K562 (cell line): ENCODE results near the gene RERE. TPM values are rescaled to one million over a fixed set of nuclear protein-coding genes. Genes with fewer than 3 reads are reported as not detected.
A peak's percentile ranks its signal among the peaks of the same experiment; 100 is the strongest.

Experiments used
- ATAC-seq: fragments of 200-7000 bp; cut with Tn5 transposase; 3 replicates; pipeline ENCODE4 v1.9.1; 2020; ENCODE audit warnings: moderate library complexity
- BruUV-seq: library from RNA; stranded (reverse); fragments of 400-500 nt; replicated peaks from 2 replicates; lab custom pipeline; 2021; lab: Mats Ljungman, UMichigan
- CTCF ChIA-PET: fragments of 300-600 bp; formaldehyde crosslinking; extraction: SDS; loops from one replicate; lab custom pipeline; 2021; ENCODE audit warnings: low intra/inter-chr PET ratio; lab: Yijun Ruan, JAX
- POLR2A ChIA-PET: fragments of 300-600, 350-650 bp; sonication (Branson Sonifier 250); formaldehyde crosslinking; extraction: SDS; loops from one replicate; lab custom pipeline; 2021; ENCODE audit warnings: antibody characterized with exemption, inconsistent platforms; lab: Yijun Ruan, JAX
- DNase-seq, 4 experiments: peaks; one replicate each; pipeline versions ENCODE4 v3.0.0 to v3.0.0-alpha.2; 2011 to 2018; ENCODE audit warnings: low spot score in 3 of 4, mixed read lengths in 3 of 4; ENCODE audit errors: extremely low read depth in 1 of 4
- FAIRE-seq: peaks from 2 replicates; lab custom pipeline; 2011; peaks lifted over from hg19 to GRCh38; lab: Jason Lieb, UNC
- H2AFZ ChIP-seq: 2 replicates; pipeline ENCODE4 v1.6.0; 2011; ENCODE audit warnings: low read depth, low read length, control low read depth, inconsistent platforms
- H3K27ac ChIP-seq: fragments of 200-600 bp; 3 replicates; pipeline ENCODE4 v1.8.0; 2011; ENCODE audit warnings: low read depth, mild to moderate bottlenecking, control low read depth, inconsistent platforms, low read length, moderate library complexity, mixed read lengths; ENCODE audit errors: extremely low read depth
- H3K27me3 ChIP-seq, 2 experiments: fragments of 300-600 bp in 1 of 2; 2 replicates in 1 of 2; 3 replicates in 1 of 2; pipeline versions ENCODE4 v1.6.0 to v1.8.0; 2011; ENCODE audit warnings: inconsistent platforms in 2 of 2, low read length in 2 of 2, mild to moderate bottlenecking in 1 of 2, mixed read lengths in 1 of 2, moderate library complexity in 1 of 2; ENCODE audit not compliant: control insufficient read depth in 2 of 2, insufficient read depth in 2 of 2
- H3K36me3 ChIP-seq: fragments of 300-600 bp; 3 replicates; pipeline ENCODE4 v1.8.0; 2011; ENCODE audit warnings: mild to moderate bottlenecking, low read length, inconsistent platforms; ENCODE audit not compliant: control insufficient read depth, insufficient read depth
- H3K4me1 ChIP-seq, 2 experiments: fragments of 200-600 bp in 1 of 2; replicated peaks in 1 of 2; 2 replicates in 1 of 2; 3 replicates in 1 of 2; pipeline versions ENCODE4 v1.5.1 to v1.8.0; 2011; ENCODE audit warnings: inconsistent platforms in 2 of 2, low read length in 2 of 2, mild to moderate bottlenecking in 1 of 2, mixed read lengths in 1 of 2, moderate library complexity in 1 of 2; ENCODE audit not compliant: control insufficient read depth in 2 of 2, insufficient read depth in 2 of 2
- H3K4me2 ChIP-seq: 2 replicates; pipeline ENCODE4 v1.6.1; 2011; ENCODE audit warnings: low read length, control low read depth, inconsistent platforms, mixed read lengths; ENCODE audit not compliant: insufficient read depth
- H3K4me3 ChIP-seq: fragments of 200-600 bp; sonication (generic), shearing (Covaris generic); 2 replicates; pipeline ENCODE4 v1.5.1; 2016; ENCODE audit warnings: control low read depth, inconsistent platforms
- H3K79me2 ChIP-seq: fragments of 200-600 bp; 3 replicates; pipeline ENCODE4 v1.8.0; 2011; ENCODE audit warnings: low read length, inconsistent platforms; ENCODE audit not compliant: control insufficient read depth, insufficient read depth
- H3K9ac ChIP-seq, 2 experiments: 2 replicates each; pipeline versions ENCODE4 v1.6.0 to v1.6.1; 2011; ENCODE audit warnings: low read depth in 2 of 2, low read length in 2 of 2, control low read depth in 1 of 2, inconsistent platforms in 1 of 2, mild to moderate bottlenecking in 1 of 2, mixed read lengths in 1 of 2; ENCODE audit not compliant: insufficient read depth in 1 of 2
- H3K9me1 ChIP-seq: one replicate; pipeline ENCODE4 v1.6.0; 2011; ENCODE audit warnings: inconsistent platforms, mild to moderate bottlenecking, low read length, moderate library complexity; ENCODE audit not compliant: control insufficient read depth, insufficient read depth
- H3K9me3 ChIP-seq: replicated peaks from 2 replicates; pipeline ENCODE4 v1.5.1; 2011; ENCODE audit warnings: low read depth, low read length, inconsistent platforms; ENCODE audit not compliant: control insufficient read depth, insufficient read depth
- H4K20me1 ChIP-seq: replicated peaks from 2 replicates; pipeline ENCODE4 v1.6.1; 2011; ENCODE audit warnings: low read length, inconsistent platforms, mixed read lengths; ENCODE audit not compliant: control insufficient read depth, insufficient read depth
- BDP1 ChIP-seq: IDR thresholded peaks from 3 replicates; pipeline ENCODE4 v1.6.1; 2011; ENCODE audit not compliant: insufficient read length, insufficient read depth
- CXXC5 ChIP-seq: fragments of 250-450 bp; sonication (Bioruptor Pico); IDR thresholded peaks from 2 replicates; pipeline ENCODE4 v1.8.0; 2022; ENCODE audit warnings: inconsistent platforms, mild to moderate bottlenecking, moderate library complexity
- DPF2 ChIP-seq: fragments of 450-650 bp; IDR thresholded peaks from 2 replicates; pipeline ENCODE4 v1.6.1; 2016
- EP300 ChIP-seq: IDR thresholded peaks from 2 replicates; pipeline ENCODE4 v1.6.1; 2012; ENCODE audit warnings: low read length, improper control_type of control experiment
- ETS2 ChIP-seq: IDR thresholded peaks from 2 replicates; pipeline ENCODE4 v1.6.1; 2016; ENCODE audit warnings: borderline replicate concordance, missing genetic modification characterization, mild to moderate bottlenecking, moderate library complexity, missing compliant biosample characterization; ENCODE audit not compliant: poor library complexity, severe bottlenecking
- FOXJ2 ChIP-seq: fragments of 200-800 bp; sonication (Bioruptor generic); IDR thresholded peaks from 2 replicates; pipeline ENCODE4 v1.6.1; 2016; ENCODE audit warnings: missing genetic modification characterization, missing compliant biosample characterization
- GATAD2B ChIP-seq: fragments of 450-650 bp; IDR thresholded peaks from 2 replicates; pipeline ENCODE4 v1.6.1; 2017; ENCODE audit warnings: mild to moderate bottlenecking, borderline replicate concordance
- ILK ChIP-seq: fragments of 450-650 bp; IDR thresholded peaks from 2 replicates; pipeline ENCODE4 v1.6.1; 2016; ENCODE audit warnings: missing genetic modification characterization, low read depth, mild to moderate bottlenecking, missing compliant biosample characterization, moderate library complexity, borderline replicate concordance
- MEF2D ChIP-seq: conservative IDR thresholded peaks from 2 replicates; pipeline ENCODE4 v1.6.1; 2016; ENCODE audit warnings: low read depth, missing genetic modification characterization, missing compliant biosample characterization
- MEIS2 ChIP-seq: fragments of 450-650 bp; IDR thresholded peaks from 2 replicates; pipeline ENCODE4 v1.6.1; 2014; ENCODE audit warnings: mild to moderate bottlenecking; ENCODE audit not compliant: partially characterized antibody
- NRF1 ChIP-seq, 2 experiments: fragments of 450-650 bp; IDR thresholded peaks in 1 of 2; conservative IDR thresholded peaks in 1 of 2; 2 replicates each; pipeline ENCODE4 v1.6.1; 2014; ENCODE audit warnings: mild to moderate bottlenecking in 2 of 2
- TAF1 ChIP-seq: IDR thresholded peaks from 2 replicates; pipeline ENCODE4 v1.6.1; 2011; ENCODE audit warnings: mild to moderate bottlenecking, low read length, moderate library complexity; ENCODE audit not compliant: insufficient read depth, control insufficient read depth, severe bottlenecking; ENCODE audit errors: extremely low read depth
- ZNF134 ChIP-seq: fragments of 250-450 bp; sonication (Bioruptor Pico); conservative IDR thresholded peaks from 2 replicates; pipeline ENCODE4 v1.4.0; 2020
- ZNF408 ChIP-seq: fragments of 250-450 bp; sonication (Bioruptor Pico); IDR thresholded peaks from 2 replicates; pipeline ENCODE4 v1.4.0; 2020; ENCODE audit warnings: low read depth, mild to moderate bottlenecking, moderate library complexity
- ZNF830 ChIP-seq: fragments of 250-450 bp; sonication (Bioruptor Pico); IDR thresholded peaks from 2 replicates; pipeline ENCODE4 v1.5.0; 2021; ENCODE audit warnings: mild to moderate bottlenecking
- WGBS: fragments of 100-300 bp; shearing (Covaris generic); methylation state at CpG from one replicate; pipeline ENCODE4 v1.1.6; 2016; ENCODE audit warnings: low coverage, mixed read lengths; ENCODE audit not compliant: insufficient coverage; ENCODE audit errors: missing lambda C conversion rate; 5-methylcytosine and 5-hydroxymethylcytosine counted together
- in situ Hi-C: fragments of 300-500 bp; cut with MboI; formaldehyde crosslinking; loops from 4 replicates; pipeline ENCODE4 v1.15.0; 2018; ENCODE audit warnings: inconsistent platforms, mixed read lengths
- intact Hi-C: fragments of 100-400 bp; cut with micrococcal nuclease; formaldehyde crosslinking; loops from 2 replicates; pipeline ENCODE4 v1.14.2; 2022
- polyA plus RNA-seq, 8 experiments: library from polyadenylated mRNA; depleted of rRNA in 4 of 8; stranded (reverse) in 5 of 8; unstranded in 3 of 8; fragments of >200 nt; fragmentation: Nextera tagmentation in 2 of 8; fragmentation: Illumina TruSeq in 1 of 8; extraction: Ambion mirVana in 2 of 8; extraction: Trizol in 1 of 8; gene quantifications; 2 replicates each; pipeline versions ENCODE4 v1.2.1 to v1.2.3, GENCODE V29; 2011 to 2014; ENCODE audit warnings: inconsistent platforms in 1 of 8, missing spikeins in 1 of 8
- total RNA-seq, 7 experiments: library from RNA; depleted of rRNA in 6 of 7; stranded (reverse); fragments of >200 nt in 6 of 7; fragmentation: Illumina TruSeq in 2 of 7; extraction: Trizol in 2 of 7; gene quantifications; 2 replicates each; pipeline versions ENCODE4 v1.2.1 to v1.2.3, GENCODE V29; 2011 to 2021; ENCODE audit warnings: low replicate concordance in 1 of 7
- TF ChIP-seq, protein P1 (sequence below), 2 experiments: IDR thresholded peaks in 1 of 2; conservative IDR thresholded peaks in 1 of 2; 2 replicates each; pipeline ENCODE4 v1.6.1; 2016; ENCODE audit warnings: low read depth in 2 of 2, mild to moderate bottlenecking in 1 of 2, missing compliant biosample characterization in 1 of 2, missing genetic modification characterization in 1 of 2, moderate library complexity in 1 of 2
- TF ChIP-seq, protein P2 (sequence below): fragments of 450-650 bp; IDR thresholded peaks from 2 replicates; pipeline ENCODE4 v1.6.1; 2018; ENCODE audit warnings: mild to moderate bottlenecking, low read depth; ENCODE audit not compliant: partially characterized antibody

Gene RERE
- total and polyA plus RNA-seq, 9 of the 15 experiments (the other 6 are each of a cell fraction or from before 2014, with no cell fraction given): 3.0 to 51.5 (median 13.4) TPM

DNA sequence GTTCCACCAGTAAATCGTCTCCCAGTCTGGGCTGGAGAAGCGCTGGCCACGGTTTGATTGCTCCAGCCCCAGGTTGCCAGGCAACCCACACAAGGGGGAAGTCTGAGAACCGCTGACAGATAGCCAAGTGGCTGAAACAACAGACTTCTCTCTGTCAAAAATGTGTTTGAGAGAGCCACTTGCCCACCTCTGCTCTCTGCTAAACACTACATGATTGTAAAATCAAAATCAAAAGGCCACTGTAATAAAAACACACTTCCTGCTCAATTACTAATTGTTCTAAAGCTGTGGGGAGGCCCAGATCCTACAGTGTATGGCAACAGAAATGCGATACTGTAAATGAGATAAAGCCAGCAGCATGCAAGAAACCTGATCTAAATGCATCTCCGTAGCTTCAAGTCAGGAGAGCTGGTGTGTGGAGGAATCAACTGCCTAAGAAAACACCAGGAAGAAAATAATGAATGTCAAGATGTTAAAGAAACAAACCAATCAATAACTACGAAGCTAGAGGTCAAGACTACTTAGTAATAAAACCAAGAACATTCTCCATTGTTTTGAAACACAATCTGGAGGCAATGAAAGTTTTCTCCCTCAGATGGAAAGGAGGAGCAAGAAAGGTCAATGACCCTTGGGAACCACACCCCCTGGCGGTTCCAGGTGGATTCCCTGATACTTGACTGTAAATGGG lies 378.3 kb downstream of the RERE start:
- in situ Hi-C loops (no loop called here), intact Hi-C loops (loop anchor here (1.0 kb wide), 1 partner anchor 30 kb away; no protein-coding TSS in a partner anchor)
- Histone ChIP-seq H3K9ac (peak overlapping the region in 1 of 2 experiments; percentile 17; a peak in 1 of 4 replicates), H3K79me2 (no peaks in the 10 kb centered on the region), H3K36me3 (no peaks in the 10 kb centered on the region), H3K27ac (peak overlapping the region; percentile 2; the same call in 1 of the 3 replicates), H3K27me3 (no peaks in the 10 kb centered on the region), H3K9me3 (no peaks in the 10 kb centered on the region), H3K4me1 (peaks cover 0 to 14% of the 10 kb centered on the region in 2 experiments; a peak in 4 of 5 replicates), H3K4me3 (no peak overlapping the region), H2AFZ (no peak overlapping the region), H3K9me1 (no peaks in the 10 kb centered on the region), H4K20me1 (0 out of 2 replicates have a peak, but pooled peaks cover 8% of the 10 kb centered on the region), H3K4me2 (peak overlapping the region; percentile 48)
- ChIA-PET CTCF (no interaction called here), POLR2A (interaction anchor here (0.7 to 1.6 kb wide), 3 partner anchors 9 to 17 kb away, joined by 3 to 7 read pairs (median 6); no protein-coding TSS in a partner anchor)
- FAIRE-seq (peak; percentile 74), ATAC-seq (peak; percentile 93), DNase-seq (peak; percentile 72 to 82 (median 76))
- BruUV-seq: no TSS peak
- whole genome bisulfite sequencing: 9% methylated on average over 8 of the region's 8 CpGs
- no peak for TF ChIP-seq ETS2
- TF ChIP-seq NRF1 (conservative IDR thresholded peaks at IDR 0.05 in 1 of 2, IDR thresholded peaks at IDR 0.05 in 1 of 2): peak; percentile 9 to 28; a peak in 1 of 4 replicates
- TF ChIP-seq ILK (tag): no peak
- no peak for TF ChIP-seq GATAD2B
- TF ChIP-seq EP300: no peak
- TF ChIP-seq, protein P1, sequence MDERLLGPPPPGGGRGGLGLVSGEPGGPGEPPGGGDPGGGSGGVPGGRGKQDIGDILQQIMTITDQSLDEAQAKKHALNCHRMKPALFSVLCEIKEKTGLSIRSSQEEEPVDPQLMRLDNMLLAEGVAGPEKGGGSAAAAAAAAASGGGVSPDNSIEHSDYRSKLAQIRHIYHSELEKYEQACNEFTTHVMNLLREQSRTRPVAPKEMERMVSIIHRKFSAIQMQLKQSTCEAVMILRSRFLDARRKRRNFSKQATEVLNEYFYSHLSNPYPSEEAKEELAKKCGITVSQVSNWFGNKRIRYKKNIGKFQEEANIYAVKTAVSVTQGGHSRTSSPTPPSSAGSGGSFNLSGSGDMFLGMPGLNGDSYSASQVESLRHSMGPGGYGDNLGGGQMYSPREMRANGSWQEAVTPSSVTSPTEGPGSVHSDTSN (CRISPR knock-in tag; IDR thresholded peaks at IDR 0.05; ENCODE audit: low read depth): no peak
- TF ChIP-seq, protein P1 (tag; conservative IDR thresholded peaks at IDR 0.05; ENCODE audit: low read depth): peak; percentile 75
- no peak for TF ChIP-seq ZNF830 (CRISPR knock-in tag)
- peak; percentile 50; the same call in 1 of the 2 replicates for TF ChIP-seq DPF2
- TF ChIP-seq, protein P2, sequence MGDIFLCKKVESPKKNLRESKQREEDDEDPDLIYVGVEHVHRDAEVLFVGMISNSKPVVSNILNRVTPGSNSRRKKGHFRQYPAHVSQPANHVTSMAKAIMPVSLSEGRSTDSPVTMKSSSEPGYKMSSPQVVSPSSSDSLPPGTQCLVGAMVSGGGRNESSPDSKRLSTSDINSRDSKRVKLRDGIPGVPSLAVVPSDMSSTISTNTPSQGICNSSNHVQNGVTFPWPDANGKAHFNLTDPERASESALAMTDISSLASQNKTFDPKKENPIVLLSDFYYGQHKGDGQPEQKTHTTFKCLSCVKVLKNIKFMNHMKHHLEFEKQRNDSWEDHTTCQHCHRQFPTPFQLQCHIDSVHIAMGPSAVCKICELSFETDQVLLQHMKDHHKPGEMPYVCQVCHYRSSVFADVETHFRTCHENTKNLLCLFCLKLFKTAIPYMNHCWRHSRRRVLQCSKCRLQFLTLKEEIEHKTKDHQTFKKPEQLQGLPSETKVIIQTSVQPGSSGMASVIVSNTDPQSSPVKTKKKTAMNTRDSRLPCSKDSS: no peak
- TF ChIP-seq CXXC5 (CRISPR knock-in tag): no peak
- TF ChIP-seq ZNF134 (CRISPR knock-in tag): no peak
- no peak for TF ChIP-seq TAF1
- TF ChIP-seq MEF2D (tag): no peak
- TF ChIP-seq BDP1: no peak
- peak; percentile 89 for TF ChIP-seq MEIS2
- TF ChIP-seq FOXJ2 (tag): peak; percentile 88
- no peak for TF ChIP-seq ZNF408 (CRISPR knock-in tag)
